ENCODE results near the gene ZCCHC4. TPM values are rescaled to one million over a fixed set of nuclear protein-coding genes. Genes with fewer than 3 reads are reported as not detected.

The ZCCHC4 gene
- total RNA-seq, 4 donors from 2014 or later, result 20.1 to 26.0 (median 21.6) TPM

- H3K27ac ChIP-seq, result no peak overlapping the region
- WGBS, 2 donors, result 65 to 82% methylated on average over 2 of the region's 2 CpGs
- H3K27me3 ChIP-seq, result no peaks in the 10 kb centered on the region
- no peaks in the 10 kb centered on the region for H3K9me3 ChIP-seq
- H3K36me3 ChIP-seq, result peaks cover 0 to 63% (median 19%) of the 10 kb centered on the region in 3 donors
- peaks cover 0 to 9% (median 2%) of the 10 kb centered on the region in 4 donors for H3K4me1 ChIP-seq
- no peak for TF ChIP-seq POLR2A (IDR thresholded peaks at IDR 0.05)
- TF ChIP-seq, protein P1, sequence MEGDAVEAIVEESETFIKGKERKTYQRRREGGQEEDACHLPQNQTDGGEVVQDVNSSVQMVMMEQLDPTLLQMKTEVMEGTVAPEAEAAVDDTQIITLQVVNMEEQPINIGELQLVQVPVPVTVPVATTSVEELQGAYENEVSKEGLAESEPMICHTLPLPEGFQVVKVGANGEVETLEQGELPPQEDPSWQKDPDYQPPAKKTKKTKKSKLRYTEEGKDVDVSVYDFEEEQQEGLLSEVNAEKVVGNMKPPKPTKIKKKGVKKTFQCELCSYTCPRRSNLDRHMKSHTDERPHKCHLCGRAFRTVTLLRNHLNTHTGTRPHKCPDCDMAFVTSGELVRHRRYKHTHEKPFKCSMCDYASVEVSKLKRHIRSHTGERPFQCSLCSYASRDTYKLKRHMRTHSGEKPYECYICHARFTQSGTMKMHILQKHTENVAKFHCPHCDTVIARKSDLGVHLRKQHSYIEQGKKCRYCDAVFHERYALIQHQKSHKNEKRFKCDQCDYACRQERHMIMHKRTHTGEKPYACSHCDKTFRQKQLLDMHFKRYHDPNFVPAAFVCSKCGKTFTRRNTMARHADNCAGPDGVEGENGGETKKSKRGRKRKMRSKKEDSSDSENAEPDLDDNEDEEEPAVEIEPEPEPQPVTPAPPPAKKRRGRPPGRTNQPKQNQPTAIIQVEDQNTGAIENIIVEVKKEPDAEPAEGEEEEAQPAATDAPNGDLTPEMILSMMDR (IDR thresholded peaks at IDR 0.05), result no peak
- TF ChIP-seq EP300 (IDR thresholded peaks at IDR 0.05), result no peak
- no peak for DNase-seq (ENCODE audit: low spot score in 2 of 2)
- no peak overlapping the region for H3K4me3 ChIP-seq
Measured at GRCh38 chr4:25383647-25384046, 71.1 kb downstream of the ZCCHC4 start.

DNA sequence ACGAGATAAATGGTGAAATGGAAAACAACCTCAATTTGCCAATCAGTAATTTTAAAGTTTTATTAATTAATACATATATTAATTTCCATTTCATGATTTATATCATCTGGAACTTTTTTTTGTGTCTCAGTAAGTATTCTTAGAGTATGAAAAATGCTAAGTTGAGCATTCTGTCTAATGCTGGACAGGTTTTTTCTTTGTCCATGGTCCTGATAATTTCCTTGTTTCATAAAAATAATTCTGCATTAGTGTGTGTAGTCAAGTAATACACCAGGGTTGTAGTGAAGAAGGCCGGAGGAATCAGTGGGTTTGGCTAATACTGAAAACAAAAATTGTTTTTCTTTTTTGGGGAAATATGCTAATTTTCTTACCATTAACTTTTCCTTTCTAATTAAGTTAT is 74.4 kb downstream of the ZCCHC4 start:
- DNase-seq (ENCODE audit: low spot score in 2 of 2), result no peak
- H3K4me3 ChIP-seq, result no peak overlapping the region
- no peaks in the 10 kb centered on the region for H3K4me1 ChIP-seq
- 88 to 90% methylated on average over 2 of the region's 2 CpGs for WGBS, 2 donors
- H3K36me3 ChIP-seq, result peaks cover 0 to 88% (median 20%) of the 10 kb centered on the region in 3 donors
- H3K9me3 ChIP-seq, result no peaks in the 10 kb centered on the region
- TF ChIP-seq, protein P1 (IDR thresholded peaks at IDR 0.05), result no peak
- H3K27me3 ChIP-seq, result no peaks in the 10 kb centered on the region
- no peak overlapping the region for H3K27ac ChIP-seq

DNA sequence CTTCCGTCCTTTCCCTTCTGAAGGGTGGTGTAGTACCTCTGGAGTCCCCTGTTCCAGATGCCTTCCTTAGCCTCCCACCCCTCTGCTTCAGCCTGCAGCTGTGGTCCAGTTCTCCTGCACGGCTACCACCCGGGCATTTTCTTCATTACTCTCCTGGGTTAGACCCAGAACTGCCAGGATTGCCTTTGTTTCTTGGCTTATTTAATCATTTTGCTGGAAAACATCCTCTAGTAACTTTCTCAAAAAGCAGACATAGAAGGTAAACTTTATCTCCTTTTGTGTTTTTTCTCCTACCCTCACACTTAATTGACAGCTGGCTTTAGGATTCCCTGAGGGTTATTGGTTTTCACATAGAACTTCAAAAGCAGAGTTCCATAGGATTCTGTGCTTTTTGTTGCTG is 84.7 kb downstream of the ZCCHC4 start:
- H3K36me3 ChIP-seq, result peaks cover 8 to 100% (median 25%) of the 10 kb centered on the region in 3 donors
- 95 to 96% methylated on average over 3 of the region's 3 CpGs for WGBS, 2 donors
- H3K27ac ChIP-seq, result no peak overlapping the region
- peaks cover 0 to 10% (median 3%) of the 10 kb centered on the region in 4 donors for H3K9me3 ChIP-seq
- TF ChIP-seq, protein P1 (IDR thresholded peaks at IDR 0.05), result no peak
- TF ChIP-seq EP300 (IDR thresholded peaks at IDR 0.05) (no peak), POLR2A (IDR thresholded peaks at IDR 0.05) (no peak)
- H3K4me3 ChIP-seq, result no peak overlapping the region
- H3K4me1 ChIP-seq, result no peaks in the 10 kb centered on the region
- H3K27me3 ChIP-seq, result no peaks in the 10 kb centered on the region
- no peak for DNase-seq (ENCODE audit: low spot score in 2 of 2)

DNA sequence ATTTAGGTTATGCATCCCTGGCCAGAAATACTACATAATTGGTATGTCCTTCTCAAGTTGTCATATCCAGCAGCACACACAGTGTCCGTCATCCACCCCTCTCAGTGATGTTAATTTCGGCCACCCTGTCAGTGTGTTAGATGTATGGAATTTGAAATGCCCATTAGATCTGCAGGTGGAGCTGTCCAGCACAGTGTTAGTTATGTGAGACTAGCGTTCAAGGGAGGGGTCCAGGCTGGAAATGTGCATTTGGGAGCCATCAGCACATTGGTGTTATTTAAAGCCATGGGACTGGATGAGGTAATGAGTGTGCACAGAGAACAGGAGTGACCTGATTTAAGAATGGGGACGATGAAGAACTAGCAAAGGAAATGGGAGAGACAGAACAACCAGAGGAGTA is 86.9 kb downstream of the ZCCHC4 start:
- Histone ChIP-seq H3K27ac (no peak overlapping the region), H3K4me1 (no peaks in the 10 kb centered on the region), H3K9me3 (peaks cover 0 to 10% (median 3%) of the 10 kb centered on the region in 4 donors), H3K36me3 (peaks cover 4 to 95% (median 25%) of the 10 kb centered on the region in 3 donors), H3K27me3 (no peaks in the 10 kb centered on the region), H3K4me3 (no peak overlapping the region)
- TF ChIP-seq, protein P1 (IDR thresholded peaks at IDR 0.05), result no peak
- TF ChIP-seq POLR2A (IDR thresholded peaks at IDR 0.05) (no peak), EP300 (IDR thresholded peaks at IDR 0.05) (no peak)
- no peak for DNase-seq (ENCODE audit: low spot score in 2 of 2)
- WGBS, 2 donors, result 85 to 90% methylated on average over 4 of the region's 4 CpGs

- peaks cover 4 to 94% (median 17%) of the 10 kb centered on the region in 3 donors for H3K36me3 ChIP-seq
- no peaks in the 10 kb centered on the region for H3K4me1 ChIP-seq
- H3K27ac ChIP-seq, result no peak overlapping the region
- 77 to 82% methylated on average over 3 of the region's 3 CpGs for WGBS, 2 donors
- H3K9me3 ChIP-seq, result peaks cover 0 to 10% (median 3%) of the 10 kb centered on the region in 4 donors
- DNase-seq (ENCODE audit: low spot score in 2 of 2), result no peak
- TF ChIP-seq EP300 (IDR thresholded peaks at IDR 0.05), result no peak
- TF ChIP-seq, protein P1 (IDR thresholded peaks at IDR 0.05), result no peak
- TF ChIP-seq POLR2A (IDR thresholded peaks at IDR 0.05), result no peak
- no peaks in the 10 kb centered on the region for H3K27me3 ChIP-seq
- H3K4me3 ChIP-seq, result no peak overlapping the region
Measured at GRCh38 chr4:25401066-25401465, 88.5 kb downstream of the ZCCHC4 start.
